Activated CD4-positive, alpha-beta memory T cell treated with anti-CD3 and anti-CD28 coated beads for 36 hours (primary cell): Measurements from ENCODE around the gene PPP2R2D. TPM values are rescaled to one million over a fixed set of nuclear protein-coding genes. Genes with fewer than 3 reads are reported as not detected.
"Not testable (repeated sequence)": the region's sequence is repeated elsewhere in the genome, so short reads cannot be mapped to it uniquely, and the experiment has no call there.

Experiments
- CTCF ChIA-PET: fragments of 350-600 bp; sonication (Branson Sonifier 250); formaldehyde crosslinking; loops from one replicate; lab custom pipeline; 2021; ENCODE audit warnings: antibody characterized with exemption, inconsistent platforms; lab: Charles Lee
- POLR2A ChIA-PET: fragments of 350-600 bp; sonication (Branson Sonifier 250); formaldehyde crosslinking; loops from one replicate; lab custom pipeline; 2021; ENCODE audit warnings: antibody characterized with exemption; lab: Charles Lee
- DNase-seq: peaks from one replicate; pipeline ENCODE4 v3.0.0-alpha.2; 2020
- H3K27ac Mint-ChIP-seq: one replicate; pipeline ENCODE4 v1.8.0; 2021; ENCODE audit warnings: mixed read lengths
- H3K27me3 Mint-ChIP-seq: one replicate; pipeline ENCODE4 v1.8.0; 2021; ENCODE audit warnings: mixed read lengths
- H3K36me3 Mint-ChIP-seq: one replicate; pipeline ENCODE4 v1.8.0; 2021; ENCODE audit warnings: mixed read lengths
- H3K4me1 Mint-ChIP-seq: one replicate; pipeline ENCODE4 v1.8.0; 2021; ENCODE audit warnings: low read depth, mixed read lengths
- H3K4me3 Mint-ChIP-seq: one replicate; pipeline ENCODE4 v1.8.0; 2021; ENCODE audit warnings: mild to moderate bottlenecking, mixed read lengths
- H3K9me3 Mint-ChIP-seq: one replicate; pipeline ENCODE4 v1.8.0; 2021; ENCODE audit warnings: mixed read lengths
- intact Hi-C: fragments of 100-400 bp; cut with micrococcal nuclease; formaldehyde crosslinking; loops from one replicate; pipeline ENCODE4 v1.15.1; 2023
- total RNA-seq, 2 experiments: library from RNA; stranded (reverse); gene quantifications; one replicate each; pipeline ENCODE4 v1.2.3, GENCODE V29; 2021

PPP2R2D gene
- total RNA-seq, 2 experiments from 2014 or later: 31.9 to 32.3 TPM

DNA sequence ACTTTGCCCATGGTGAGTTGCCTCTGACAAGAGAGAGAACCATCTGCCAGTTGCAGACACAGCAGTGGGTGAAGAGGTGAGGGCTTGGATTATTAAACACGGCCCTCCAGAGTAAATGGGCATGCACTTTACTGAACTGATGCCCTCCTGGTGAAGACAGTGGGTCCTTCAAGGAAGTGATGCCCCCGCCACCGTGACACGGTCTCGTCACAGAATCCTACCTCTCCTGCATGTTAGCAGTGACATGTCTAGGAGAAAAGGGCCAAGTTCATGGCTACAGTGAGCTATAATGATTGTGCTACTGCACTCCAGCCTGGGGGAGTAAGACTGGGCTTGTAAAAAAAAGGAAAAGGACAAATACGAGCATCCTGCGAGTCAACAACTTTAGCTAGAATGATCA is 78.5 kb downstream of the PPP2R2D start:
- peak overlapping the region; percentile 74 for H3K27ac Mint-ChIP-seq
- H3K27me3 Mint-ChIP-seq: no peaks in the 10 kb centered on the region
- ChIA-PET CTCF (interaction anchor here (1.9 kb wide), 1 partner anchor 94 kb away, joined by 6 read pairs; no protein-coding TSS in a partner anchor), POLR2A (interaction anchor here (1.0 kb wide), 1 partner anchor 77 kb away, joined by 3 read pairs; no protein-coding TSS in a partner anchor)
- no peak for DNase-seq
- H3K4me1 Mint-ChIP-seq: peaks cover 53% of the 10 kb centered on the region
- peaks cover 17% of the 10 kb centered on the region for H3K36me3 Mint-ChIP-seq
- intact Hi-C loops: no loop called here
- peak overlapping the region; percentile 53 for H3K4me3 Mint-ChIP-seq
- H3K9me3 Mint-ChIP-seq: no peaks in the 10 kb centered on the region

DNA sequence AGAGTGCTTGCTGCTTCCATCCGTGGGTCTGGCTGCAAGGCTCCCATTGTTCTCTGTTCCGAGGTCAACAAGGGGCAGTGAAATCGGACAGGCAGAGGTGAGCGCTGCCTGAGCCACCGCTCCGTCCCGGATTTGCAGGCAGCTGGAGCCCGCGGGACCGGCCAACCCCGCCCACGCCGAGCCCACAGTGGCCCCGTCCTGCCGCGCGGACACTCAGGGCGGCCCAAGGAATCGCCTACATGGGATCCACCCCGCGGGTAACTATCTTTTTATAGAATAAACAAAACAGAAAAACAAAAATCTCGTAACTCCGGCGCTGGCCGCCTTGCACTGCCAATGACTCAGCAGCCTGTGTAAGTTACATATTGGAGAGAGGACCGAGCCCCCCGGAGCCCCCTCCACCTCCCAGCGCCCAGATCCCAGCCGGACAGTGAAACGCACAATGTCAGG is 79.0 kb downstream of the PPP2R2D start:
- Mint-ChIP-seq H3K27me3 (no peaks in the 10 kb centered on the region), H3K4me1 (peaks cover 48% of the 10 kb centered on the region), H3K36me3 (peaks cover 14% of the 10 kb centered on the region), H3K27ac (peak overlapping the region; percentile 74), H3K4me3 (peak overlapping the region; percentile 53), H3K9me3 (no peaks in the 10 kb centered on the region)
- no peak for DNase-seq
- intact Hi-C loops: loop anchor here (5.0 to 10.0 kb wide), 2 partner anchors 175 to 342 kb away; no protein-coding TSS in a partner anchor
- ChIA-PET POLR2A (no interaction called here), CTCF (no interaction called here)

DNA sequence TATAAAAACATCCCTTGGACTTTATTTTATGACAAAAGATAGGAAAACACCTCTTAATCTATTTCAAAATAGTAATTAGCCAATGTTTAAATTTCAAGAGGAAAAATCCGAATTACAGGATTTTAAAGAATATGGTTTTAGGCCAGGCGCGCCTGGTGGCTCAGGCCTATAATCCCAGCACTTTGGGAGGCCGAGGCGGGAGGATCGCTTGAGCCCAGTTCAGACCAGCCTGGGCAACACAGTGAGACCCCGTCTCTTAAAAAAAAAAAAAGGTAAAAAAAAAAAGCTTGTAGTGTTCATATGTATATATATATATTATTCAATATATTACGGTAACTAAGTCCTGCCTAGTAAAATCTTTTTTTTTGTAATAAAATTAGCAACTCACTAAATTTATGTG is 79.5 kb downstream of the PPP2R2D start:
- H3K27ac Mint-ChIP-seq: peak overlapping the region; percentile 34
- peak overlapping the region; percentile 80 for H3K4me3 Mint-ChIP-seq
- peaks cover 13% of the 10 kb centered on the region for H3K36me3 Mint-ChIP-seq
- ChIA-PET CTCF (interaction anchor here (0.9 kb wide), 1 partner anchor 7 kb away, joined by 4 read pairs; no protein-coding TSS in a partner anchor), POLR2A (interaction anchor here (2.6 kb wide), 1 partner anchor 7 kb away, joined by 18 read pairs; no protein-coding TSS in a partner anchor)
- no peak for DNase-seq
- H3K27me3 Mint-ChIP-seq: no peaks in the 10 kb centered on the region
- intact Hi-C loops: loop anchor here (5.0 to 10.0 kb wide), 2 partner anchors 174 to 342 kb away; no protein-coding TSS in a partner anchor
- peaks cover 43% of the 10 kb centered on the region for H3K4me1 Mint-ChIP-seq
- H3K9me3 Mint-ChIP-seq: no peaks in the 10 kb centered on the region

DNA sequence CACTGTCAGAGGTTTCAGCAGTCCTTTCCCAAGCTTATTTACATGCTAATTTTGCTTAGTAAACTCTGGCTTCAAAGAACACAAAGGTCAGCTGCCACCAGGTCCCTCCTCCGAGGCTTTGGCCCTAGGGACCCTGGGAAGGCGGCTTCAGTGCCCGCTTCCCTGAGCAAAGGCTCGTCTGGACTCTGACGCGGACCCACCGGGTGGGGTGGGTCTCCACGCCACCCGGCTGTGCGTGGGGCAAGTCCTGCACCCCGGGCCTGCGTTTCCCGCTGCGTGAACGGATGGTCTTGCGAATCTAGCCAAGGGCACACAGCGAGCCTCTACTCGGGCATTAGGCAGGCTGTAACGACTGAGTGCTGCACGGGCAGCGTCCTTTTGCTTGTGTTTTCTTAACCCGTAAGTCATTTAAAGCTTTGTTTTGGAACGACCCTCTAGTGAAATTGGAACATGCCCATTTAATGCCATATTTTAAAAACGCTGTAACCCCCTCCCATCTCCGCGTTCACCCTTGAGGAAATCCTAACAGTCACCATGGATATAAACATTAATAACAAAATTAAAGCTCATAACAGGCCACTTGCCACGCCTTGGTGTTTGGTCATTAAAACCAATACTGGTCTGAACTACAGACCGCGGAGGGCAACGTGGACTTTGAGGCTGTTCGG is 80.1 kb downstream of the PPP2R2D start:
- peak overlapping the region; percentile 65 for H3K27ac Mint-ChIP-seq
- POLR2A ChIA-PET: interaction anchor here (0.8 to 2.6 kb wide), 4 partner anchors 8 to 95 kb away, joined by 3 to 18 read pairs (median 6); partner anchors contain the start of gene PPP2R2D
- H3K36me3 Mint-ChIP-seq: peaks cover 13% of the 10 kb centered on the region
- intact Hi-C loops: loop anchor here (1.0 to 10.0 kb wide), 3 partner anchors 9 to 341 kb away; no protein-coding TSS in a partner anchor
- no peaks in the 10 kb centered on the region for H3K9me3 Mint-ChIP-seq
- no peaks in the 10 kb centered on the region for H3K27me3 Mint-ChIP-seq
- peak overlapping the region; percentile 80 for H3K4me3 Mint-ChIP-seq
- CTCF ChIA-PET: interaction anchor here (0.9 to 1.6 kb wide), 3 partner anchors 8 to 95 kb away, joined by 3 to 8 read pairs (median 4); no protein-coding TSS in a partner anchor
- DNase-seq: no peak
- peaks cover 38% of the 10 kb centered on the region for H3K4me1 Mint-ChIP-seq

DNA sequence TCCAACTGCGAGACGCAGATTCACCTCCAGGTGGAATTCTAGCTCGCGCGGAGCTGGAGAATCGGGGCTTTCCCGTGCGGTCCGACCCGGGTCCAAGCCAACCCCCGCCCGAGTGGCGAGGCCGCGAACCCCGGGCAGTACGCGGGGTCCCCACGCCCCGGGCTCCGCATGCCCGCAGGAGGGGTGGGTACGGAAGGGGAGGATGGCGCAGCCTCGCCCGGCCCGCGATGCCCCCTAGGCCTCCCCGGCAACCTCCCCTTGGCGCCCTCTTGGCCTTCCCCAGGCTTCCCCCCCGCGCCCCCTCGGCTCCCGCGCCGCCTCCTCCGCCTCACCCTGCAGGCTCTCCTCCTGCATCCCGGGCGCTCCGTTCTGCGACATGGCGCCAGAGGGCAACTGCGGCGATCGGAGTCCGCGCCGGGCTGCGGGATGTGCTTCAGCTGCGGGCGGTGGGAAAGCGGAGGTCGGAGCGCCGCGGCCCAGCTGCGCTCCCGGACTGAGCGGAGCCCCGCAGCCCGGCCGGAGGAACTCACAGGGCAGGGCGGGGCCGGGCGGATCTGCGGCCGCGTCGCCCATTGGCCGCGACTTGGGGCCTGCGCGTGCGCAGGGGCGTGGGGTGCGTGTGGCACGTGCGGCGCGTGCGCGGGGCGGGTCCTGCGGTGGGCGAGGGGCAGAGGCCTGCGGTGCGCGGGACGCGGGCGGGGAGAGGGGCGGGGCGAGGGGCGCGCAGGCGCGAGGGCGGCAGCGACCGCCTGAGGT is 80.8 kb downstream of the PPP2R2D start, which contains the start of gene BNIP3:
Gene BNIP3 (minus strand): TSS at position 495 of the 756 bp plus-strand sequence. CDS start 117 bp downstream, at position 378.
- intact Hi-C loops: loop anchor here (1.0 to 10.0 kb wide), 4 partner anchors 9 to 341 kb away; no protein-coding TSS in a partner anchor
- POLR2A ChIA-PET: interaction anchor here (0.8 to 2.6 kb wide), 4 partner anchors 9 to 96 kb away, joined by 3 to 18 read pairs (median 6); partner anchors contain the start of gene PPP2R2D

DNA sequence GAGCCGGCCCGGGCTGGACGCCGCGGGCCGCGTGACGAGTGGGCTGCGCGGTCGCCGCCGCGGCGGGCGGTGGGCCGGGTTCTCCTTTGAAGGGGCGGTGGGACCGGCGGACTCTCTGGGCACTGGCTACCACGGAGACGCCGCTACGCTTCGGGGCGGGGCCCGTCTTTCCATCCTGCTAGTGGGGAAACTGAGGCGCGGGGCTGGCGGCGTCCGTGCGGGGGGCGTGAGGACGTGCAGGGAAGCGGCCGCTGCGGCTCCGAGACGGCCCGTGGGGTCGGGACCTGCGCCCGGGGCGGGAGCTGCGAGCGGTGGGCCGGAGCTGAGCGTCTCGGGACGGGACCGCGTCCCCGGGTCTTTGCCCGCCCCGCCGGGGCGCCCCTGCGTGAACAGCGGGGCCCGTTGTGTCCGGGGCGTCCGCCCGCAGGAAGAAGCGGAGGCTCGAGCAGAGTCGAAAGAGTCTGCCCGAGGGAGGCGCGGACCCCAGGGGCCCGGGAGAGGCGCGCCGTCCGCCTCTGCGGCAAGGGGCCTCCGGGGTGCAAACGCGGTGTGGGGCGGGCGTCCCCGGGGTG is 81.5 kb downstream of the PPP2R2D start:
- POLR2A ChIA-PET: interaction anchor here (1.4 to 2.6 kb wide), 3 partner anchors 9 to 96 kb away, joined by 3 to 18 read pairs (median 8); partner anchors contain the start of gene PPP2R2D
- no peak for DNase-seq
- CTCF ChIA-PET: interaction anchor here (1.6 kb wide), 1 partner anchor 41 kb away, joined by 8 read pairs; no protein-coding TSS in a partner anchor

More for the DNA sequence above, 80.8 kb downstream of the PPP2R2D start, which contains the start of gene BNIP3:
- Mint-ChIP-seq H3K27ac (peak within 1 kb of the TSS; percentile 65), H3K36me3 (peaks cover 13% of the 10 kb centered on the region), H3K27me3 (no peaks in the 10 kb centered on the region), H3K9me3 (no peaks in the 10 kb centered on the region), H3K4me3 (peak within 1 kb of the TSS; percentile 82), H3K4me1 (peaks cover 31% of the 10 kb centered on the region)
- DNase-seq: peak; percentile 95
- CTCF ChIA-PET: interaction anchor here (0.9 to 1.6 kb wide), 3 partner anchors 8 to 96 kb away, joined by 3 to 8 read pairs (median 4); no protein-coding TSS in a partner anchor

DNA sequence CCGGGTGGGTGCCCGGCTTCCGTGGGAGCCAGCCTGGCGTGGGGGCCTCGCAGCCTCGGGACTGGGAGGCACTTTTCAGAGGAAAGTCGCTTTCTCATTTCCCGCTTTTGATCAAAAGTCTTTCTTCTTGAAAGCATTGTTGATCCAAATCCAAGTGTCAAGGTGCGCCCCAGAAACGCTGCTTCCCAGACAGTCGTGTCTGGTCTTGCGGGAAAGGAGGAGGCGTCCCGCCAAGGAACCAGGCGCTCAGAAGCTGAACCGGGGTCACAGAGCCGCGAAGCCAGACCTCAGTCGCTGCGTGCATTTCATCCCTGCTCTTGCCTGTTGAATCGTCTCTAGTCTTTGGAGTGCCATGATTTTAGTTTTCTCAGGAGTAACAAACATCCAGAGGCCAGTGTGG is 82.0 kb downstream of the PPP2R2D start:
- H3K36me3 Mint-ChIP-seq: peaks cover 15% of the 10 kb centered on the region
- no peak overlapping the region for H3K27ac Mint-ChIP-seq
- H3K4me1 Mint-ChIP-seq: peaks cover 22% of the 10 kb centered on the region
- no peak for DNase-seq
- H3K4me3 Mint-ChIP-seq: peak overlapping the region; percentile 52
- peaks cover 4% of the 10 kb centered on the region for H3K9me3 Mint-ChIP-seq
- CTCF ChIA-PET: interaction anchor here (2.1 kb wide), 1 partner anchor 97 kb away, joined by 7 read pairs; no protein-coding TSS in a partner anchor
- intact Hi-C loops: loop anchor here (1.0 to 10.0 kb wide), 3 partner anchors 82 to 340 kb away; no protein-coding TSS in a partner anchor
- POLR2A ChIA-PET: interaction anchor here (1.4 to 2.6 kb wide), 2 partner anchors 10 to 97 kb away, joined by 3 to 18 read pairs; no protein-coding TSS in a partner anchor
- H3K27me3 Mint-ChIP-seq: no peaks in the 10 kb centered on the region

More for the DNA sequence above, 81.5 kb downstream of the PPP2R2D start:
- Mint-ChIP-seq H3K36me3 (peaks cover 15% of the 10 kb centered on the region), H3K4me3 (peak overlapping the region; percentile 82), H3K9me3 (peaks cover 2% of the 10 kb centered on the region), H3K27me3 (no peaks in the 10 kb centered on the region), H3K4me1 (peaks cover 27% of the 10 kb centered on the region), H3K27ac (no peak overlapping the region)
- intact Hi-C loops: loop anchor here (1.0 to 10.0 kb wide), 3 partner anchors 82 to 340 kb away; no protein-coding TSS in a partner anchor

DNA sequence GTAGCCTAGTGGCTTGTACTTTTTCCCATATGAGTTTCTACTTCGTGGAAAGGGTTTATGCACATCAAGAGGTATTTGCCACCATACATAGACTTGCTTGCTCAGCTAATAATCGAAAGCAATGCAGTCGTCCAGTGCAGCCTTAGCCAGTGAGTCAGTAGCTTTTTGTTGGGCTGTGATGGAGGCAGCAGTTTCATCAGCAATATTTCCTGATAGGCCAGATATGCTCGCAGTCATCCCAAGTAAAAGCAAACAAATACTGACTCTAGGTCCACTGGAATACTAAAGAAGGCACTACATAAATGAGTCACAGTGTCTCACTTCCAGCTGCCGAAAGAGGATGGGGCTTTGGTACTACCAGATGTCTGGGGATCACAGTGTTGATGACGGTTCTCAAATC is 83.0 kb downstream of the PPP2R2D start:
- Mint-ChIP-seq H3K36me3 (peaks cover 10% of the 10 kb centered on the region), H3K27ac (no peak overlapping the region), H3K4me1 (peaks cover 14% of the 10 kb centered on the region), H3K9me3 (peaks cover 6% of the 10 kb centered on the region), H3K4me3 (no peak overlapping the region), H3K27me3 (peaks cover 2% of the 10 kb centered on the region)
- ChIA-PET CTCF (interaction anchor here (2.1 kb wide), 1 partner anchor 98 kb away, joined by 7 read pairs; no protein-coding TSS in a partner anchor), POLR2A (no interaction called here)
- DNase-seq: no peak
- intact Hi-C loops: loop anchor here (5.0 to 10.0 kb wide), 2 partner anchors 171 to 339 kb away; no protein-coding TSS in a partner anchor

DNA sequence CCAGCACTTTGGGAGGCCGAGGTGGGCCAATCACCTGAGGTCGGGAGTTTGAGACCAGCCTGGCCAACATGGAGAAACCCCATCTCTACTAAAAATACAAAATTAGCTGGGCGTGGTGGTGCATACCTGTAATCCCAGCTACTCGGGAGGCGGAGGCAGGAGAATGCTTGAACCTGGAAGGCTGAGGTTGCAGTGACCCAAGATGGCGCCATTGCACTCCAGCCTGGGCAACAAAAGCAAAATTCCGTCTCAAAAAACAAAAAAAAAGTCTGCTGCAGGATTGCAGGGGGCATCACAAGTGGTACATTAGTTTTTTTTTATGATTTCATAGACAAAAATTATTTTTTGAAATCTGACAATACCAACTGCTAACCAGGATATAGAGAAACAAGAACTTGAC is 86.0 kb downstream of the PPP2R2D start:
- DNase-seq, H3K36me3 Mint-ChIP-seq, CTCF ChIA-PET, POLR2A ChIA-PET, H3K4me3 Mint-ChIP-seq, H3K27ac Mint-ChIP-seq, H3K27me3 Mint-ChIP-seq, H3K9me3 Mint-ChIP-seq, H3K4me1 Mint-ChIP-seq: not testable (repeated sequence)
- intact Hi-C loops: loop anchor here (10.0 kb wide), 1 partner anchor 168 kb away; no protein-coding TSS in a partner anchor

DNA sequence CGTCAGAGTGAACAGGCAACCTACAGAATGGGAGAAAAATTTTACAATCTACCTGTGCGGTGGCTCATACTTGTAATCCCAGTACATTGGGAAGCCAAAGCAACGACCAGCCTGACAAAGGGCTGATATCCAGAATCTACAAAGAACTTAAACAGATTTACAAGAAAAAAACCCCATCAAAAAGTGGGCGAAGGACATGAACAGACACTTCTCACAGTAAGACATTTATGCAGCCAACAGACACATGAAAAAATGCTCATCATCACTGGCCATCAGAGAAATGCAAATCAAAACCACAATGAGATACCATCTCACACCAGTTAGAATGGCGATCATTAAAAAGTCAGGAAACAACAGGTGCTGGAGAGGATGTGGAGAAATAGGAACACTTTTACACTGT is 86.5 kb downstream of the PPP2R2D start:
- intact Hi-C loops: loop anchor here (10.0 kb wide), 1 partner anchor 168 kb away; no protein-coding TSS in a partner anchor
- H3K27me3 Mint-ChIP-seq, H3K36me3 Mint-ChIP-seq, H3K4me1 Mint-ChIP-seq, CTCF ChIA-PET, H3K27ac Mint-ChIP-seq, H3K4me3 Mint-ChIP-seq, H3K9me3 Mint-ChIP-seq, DNase-seq, POLR2A ChIA-PET: not testable (repeated sequence)

DNA sequence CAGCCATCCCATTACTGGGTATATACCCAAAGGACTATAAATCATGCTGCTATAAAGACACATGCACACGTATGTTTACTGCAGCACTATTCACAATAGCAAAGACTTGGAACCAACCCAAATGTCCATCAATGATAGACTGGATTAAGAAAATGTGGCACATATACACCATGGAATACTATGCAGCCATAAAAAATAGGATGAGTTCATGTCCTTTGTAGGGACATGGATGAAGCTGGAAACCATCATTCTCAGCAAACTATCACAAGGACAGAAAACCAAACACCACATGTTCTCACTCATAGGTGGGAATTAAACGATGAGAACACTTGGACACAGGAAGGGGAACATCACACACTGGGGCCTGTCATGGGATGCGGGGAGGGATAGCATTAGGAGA is 87.0 kb downstream of the PPP2R2D start:
- intact Hi-C loops: loop anchor here (10.0 kb wide), 1 partner anchor 167 kb away; no protein-coding TSS in a partner anchor
- H3K9me3 Mint-ChIP-seq: not testable (repeated sequence)

More for the DNA sequence above, 87.0 kb downstream of the PPP2R2D start:
- H3K27ac Mint-ChIP-seq, H3K27me3 Mint-ChIP-seq, DNase-seq, H3K36me3 Mint-ChIP-seq, POLR2A ChIA-PET, H3K4me3 Mint-ChIP-seq, H3K4me1 Mint-ChIP-seq, CTCF ChIA-PET: not testable (repeated sequence)
